Fibroblast of the aortic adventitia (primary cell): ENCODE measurements around the gene CEP131. TPM values are rescaled to one million over a fixed set of nuclear protein-coding genes. Genes with fewer than 3 reads are reported as not detected.

Experiments used
- DNase-seq: peaks from one replicate; pipeline ENCODE4 v3.0.0-alpha.2; 2010; ENCODE audit warnings: low read depth
- H3K4me3 ChIP-seq: 2 replicates; pipeline ENCODE4 v1.5.1; 2011; ENCODE audit warnings: low read depth, mild to moderate bottlenecking, control low read depth, low read length, moderate library complexity
- total RNA-seq: library from RNA; depleted of rRNA; stranded (reverse); fragments of >200 nt; gene quantifications from 2 replicates; pipeline ENCODE4 v1.2.3, GENCODE V29; 2012; ENCODE audit warnings: low replicate concordance
- TF ChIP-seq, protein P1 (sequence below): IDR thresholded peaks from 2 replicates; pipeline ENCODE4 v1.5.1; 2011; ENCODE audit warnings: mild to moderate bottlenecking, low read length, control low read depth, inconsistent platforms; ENCODE audit not compliant: insufficient read depth

CEP131 gene
- total RNA-seq, 1 donor, result 9.6 TPM

DNA sequence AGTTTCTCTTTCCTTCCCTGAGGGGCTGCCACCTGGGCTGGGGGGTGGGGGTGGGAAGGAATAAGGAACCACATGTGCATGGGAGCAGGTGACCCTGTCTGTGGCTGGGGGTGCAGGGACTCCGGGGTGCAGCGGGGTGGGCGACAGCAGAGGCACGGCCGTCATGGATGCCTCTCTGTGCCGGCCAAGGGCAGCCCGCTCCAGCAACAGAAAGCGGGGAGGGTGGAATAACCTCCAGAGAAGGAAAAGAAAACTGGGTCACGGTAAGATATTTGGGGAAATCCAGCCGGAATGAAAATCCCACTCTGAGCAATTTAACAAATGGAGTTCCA is 20.5 kb upstream of the CEP131 start:
- TF ChIP-seq, protein P1, sequence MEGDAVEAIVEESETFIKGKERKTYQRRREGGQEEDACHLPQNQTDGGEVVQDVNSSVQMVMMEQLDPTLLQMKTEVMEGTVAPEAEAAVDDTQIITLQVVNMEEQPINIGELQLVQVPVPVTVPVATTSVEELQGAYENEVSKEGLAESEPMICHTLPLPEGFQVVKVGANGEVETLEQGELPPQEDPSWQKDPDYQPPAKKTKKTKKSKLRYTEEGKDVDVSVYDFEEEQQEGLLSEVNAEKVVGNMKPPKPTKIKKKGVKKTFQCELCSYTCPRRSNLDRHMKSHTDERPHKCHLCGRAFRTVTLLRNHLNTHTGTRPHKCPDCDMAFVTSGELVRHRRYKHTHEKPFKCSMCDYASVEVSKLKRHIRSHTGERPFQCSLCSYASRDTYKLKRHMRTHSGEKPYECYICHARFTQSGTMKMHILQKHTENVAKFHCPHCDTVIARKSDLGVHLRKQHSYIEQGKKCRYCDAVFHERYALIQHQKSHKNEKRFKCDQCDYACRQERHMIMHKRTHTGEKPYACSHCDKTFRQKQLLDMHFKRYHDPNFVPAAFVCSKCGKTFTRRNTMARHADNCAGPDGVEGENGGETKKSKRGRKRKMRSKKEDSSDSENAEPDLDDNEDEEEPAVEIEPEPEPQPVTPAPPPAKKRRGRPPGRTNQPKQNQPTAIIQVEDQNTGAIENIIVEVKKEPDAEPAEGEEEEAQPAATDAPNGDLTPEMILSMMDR, result no peak
- DNase-seq, result no peak

DNA sequence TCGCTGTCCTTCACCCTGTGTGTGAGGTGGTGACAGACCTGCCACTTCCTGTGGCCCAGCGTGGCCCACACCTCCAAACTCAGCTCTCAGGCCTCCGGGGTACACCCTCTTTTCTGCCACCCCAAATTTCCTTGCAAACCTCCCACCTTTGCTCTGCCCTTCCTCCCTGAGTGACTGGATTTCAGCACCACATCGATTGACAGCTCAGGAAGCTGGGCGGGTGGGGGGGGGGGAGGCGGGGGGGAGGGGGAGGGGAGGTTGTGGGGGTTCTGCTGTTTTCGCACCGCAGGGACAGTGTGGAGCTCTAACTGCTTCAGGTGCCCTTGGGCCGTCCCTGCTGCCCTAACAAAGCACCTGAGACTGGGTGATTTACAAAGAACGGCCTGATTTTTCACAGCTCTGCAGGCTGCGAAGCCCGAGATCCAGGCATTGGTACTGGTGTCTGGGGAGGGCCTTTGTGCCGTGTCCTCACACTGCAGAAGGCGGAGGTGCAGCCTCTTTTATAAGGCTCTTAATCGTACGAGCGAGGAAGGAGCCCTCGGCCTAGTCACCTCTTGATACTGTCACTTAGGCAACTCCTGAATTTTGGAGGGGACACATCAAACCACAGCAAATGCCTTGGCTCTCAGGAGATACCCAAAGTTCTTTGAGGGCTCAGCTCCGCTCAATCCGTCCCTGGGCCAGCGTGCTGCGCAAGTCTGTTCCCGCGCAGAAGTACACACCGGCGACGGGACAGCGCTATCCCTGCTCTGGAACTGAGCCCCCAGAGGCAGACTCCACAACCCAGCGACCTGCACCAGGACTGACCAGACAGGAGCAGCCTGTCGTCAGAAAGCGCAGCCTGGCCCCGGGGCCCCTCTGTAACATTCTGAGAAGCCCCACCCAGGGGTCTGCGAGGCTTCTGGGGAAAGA is 19.9 kb upstream of the CEP131 start:
- no peak overlapping the region for H3K4me3 ChIP-seq
- DNase-seq, result no peak
- TF ChIP-seq, protein P1, result no peak

More for the DNA sequence above, 20.5 kb upstream of the CEP131 start:
- H3K4me3 ChIP-seq, result no peak overlapping the region

DNA sequence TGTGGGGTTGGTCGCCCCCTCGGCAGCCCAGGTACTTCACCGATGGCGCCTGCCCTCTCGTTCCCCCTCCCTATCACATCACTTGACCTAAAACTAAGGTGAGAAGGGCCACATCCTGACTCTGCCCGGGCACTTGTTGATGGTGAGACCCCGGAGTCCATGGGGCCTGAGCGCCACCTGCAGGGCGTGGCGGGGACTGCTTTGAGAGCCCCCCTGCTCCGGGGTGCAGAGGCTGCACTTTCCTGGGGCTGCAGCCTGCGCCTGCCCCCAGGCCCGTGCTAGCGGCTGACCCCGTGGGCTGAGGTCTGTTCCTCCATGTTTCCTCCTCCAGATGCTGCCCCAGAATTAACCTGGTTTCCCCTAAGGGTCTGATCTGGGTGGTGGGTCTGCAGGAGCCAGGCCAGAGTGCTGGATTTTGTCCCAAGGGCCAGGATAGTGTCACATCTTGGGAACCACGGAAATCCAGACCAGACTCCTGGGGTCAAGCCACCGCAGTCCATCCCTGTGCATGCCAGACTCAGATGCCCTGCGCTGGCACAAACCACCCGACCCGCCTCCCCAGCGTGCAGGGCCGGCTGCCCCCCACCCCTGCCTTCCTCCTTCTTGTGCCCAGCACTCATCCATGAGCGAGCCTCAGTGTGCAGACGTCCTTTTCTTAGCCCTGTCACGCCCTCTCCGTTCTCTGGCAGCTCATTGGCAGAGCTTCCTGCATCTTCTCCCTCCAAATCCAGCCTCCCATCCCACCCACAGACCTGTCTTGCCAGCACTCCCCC is 19.1 kb upstream of the CEP131 start:
- peak; percentile 36 for DNase-seq
- H3K4me3 ChIP-seq, result no peak overlapping the region
- TF ChIP-seq, protein P1, result peak; percentile 79

DNA sequence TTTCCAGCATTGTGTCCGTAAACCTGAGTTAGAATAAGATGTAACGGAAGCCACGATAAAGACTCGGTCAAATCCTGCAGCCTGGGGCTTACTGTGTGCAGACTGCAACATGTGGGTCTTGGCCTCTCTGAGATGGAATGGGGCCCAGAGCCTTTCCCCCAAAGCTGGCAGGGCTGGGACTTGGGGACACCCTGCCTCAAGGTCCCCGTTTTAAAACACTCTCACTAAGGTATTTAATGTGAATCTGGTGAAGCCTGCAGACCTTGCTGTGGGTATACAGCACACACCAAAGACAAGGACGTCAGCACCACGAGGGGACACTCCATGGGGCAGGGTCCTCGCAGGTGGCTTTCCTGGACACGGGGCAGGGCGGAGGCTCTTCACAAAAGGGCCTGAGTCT is 18.4 kb upstream of the CEP131 start:
- TF ChIP-seq, protein P1, result no peak
- no peak for DNase-seq
- H3K4me3 ChIP-seq, result no peak overlapping the region

DNA sequence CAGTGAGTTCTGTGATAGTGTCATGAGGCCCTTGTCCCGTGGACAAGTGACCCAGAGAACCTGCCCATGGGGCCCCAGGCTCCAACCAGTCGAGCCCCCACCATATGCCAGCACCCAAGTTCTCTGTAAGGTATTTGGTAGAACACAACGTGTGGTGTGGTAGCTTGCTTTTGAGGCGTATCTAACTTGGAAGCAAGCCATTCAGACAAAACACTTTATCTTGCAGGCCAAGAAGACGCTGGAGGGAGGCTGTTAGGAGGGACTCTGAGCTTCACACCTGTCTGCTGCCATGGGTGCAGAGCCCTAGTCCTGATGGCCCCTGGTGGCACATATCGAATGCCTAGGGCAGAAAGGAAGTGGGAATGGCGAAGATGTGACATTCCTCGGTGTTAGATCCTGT is 18.0 kb upstream of the CEP131 start:
- DNase-seq, result no peak
- TF ChIP-seq, protein P1, result no peak
- peak overlapping the region; percentile 80 for H3K4me3 ChIP-seq

DNA sequence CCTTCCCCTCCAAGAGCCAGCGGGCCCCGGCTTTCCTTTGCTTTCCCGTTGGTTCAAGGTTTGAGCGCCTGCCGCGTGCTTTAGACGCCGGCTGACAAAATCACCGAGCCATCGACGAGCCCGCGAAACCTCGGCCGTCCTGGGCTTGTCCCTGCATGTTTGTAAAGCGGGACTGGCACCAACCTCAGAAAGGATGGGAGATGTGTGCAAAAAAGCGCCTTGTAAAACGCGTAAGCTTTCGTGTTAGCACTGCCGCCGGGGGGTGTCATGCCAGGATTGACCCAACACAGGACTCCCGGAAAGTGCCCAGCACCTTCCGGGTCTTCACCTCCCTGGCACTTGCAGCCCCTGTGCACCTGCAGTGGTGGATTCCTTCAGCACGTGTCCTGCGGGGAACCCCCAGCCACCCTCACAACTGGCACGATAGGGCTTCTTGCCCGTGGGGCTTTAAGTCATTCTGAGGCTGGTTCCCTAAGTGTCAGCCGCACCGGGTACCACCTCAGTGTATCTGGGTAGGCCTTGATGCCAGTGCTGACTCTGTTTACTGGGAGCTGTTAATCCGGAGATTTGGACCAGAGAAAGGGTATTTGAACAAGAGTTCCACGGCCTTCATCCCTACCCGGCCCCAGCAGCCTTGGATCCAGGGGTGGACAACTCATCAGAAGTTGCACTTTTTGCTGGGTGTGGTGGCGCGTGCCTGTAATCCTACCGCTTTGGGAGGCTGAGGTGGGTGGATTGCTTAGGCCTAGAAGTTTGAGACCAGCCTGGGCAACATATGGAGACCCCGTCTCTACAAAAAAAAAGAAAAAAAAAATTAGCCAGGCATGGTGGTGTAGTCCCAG is 17.2 kb upstream of the CEP131 start:
- TF ChIP-seq, protein P1, result no peak
- DNase-seq, result no peak
- H3K4me3 ChIP-seq, result peak overlapping the region; percentile 80
